ENCODE results near the gene MUCL3.
A peak's percentile ranks its signal among the peaks of the same experiment; 100 is the strongest.
"Not testable (repeated sequence)": the region's sequence is repeated elsewhere in the genome, so short reads cannot be mapped to it uniquely, and the experiment has no call there.

Gene MUCL3

GRCh38 chr6:30940361-30940986 is at the start of gene MUCL3:
MUCL3 (plus strand) TSS chr6:30940973; CDS start chr6:30941000, 27 bp downstream.
- Histone ChIP-seq H3K4me3 (no peak within 1 kb of the TSS), H3K27ac (no peak within 1 kb of the TSS)

GRCh38 chr6:30891450-30891723 is 49.4 kb upstream of the MUCL3 start:
- no peak overlapping the region for H3K27ac ChIP-seq
- no peak overlapping the region for H3K4me3 ChIP-seq

- H3K4me3 ChIP-seq, result no peak overlapping the region
- H3K27ac ChIP-seq, result no peak overlapping the region
Observed at GRCh38 chr6:30891816-30892538, 48.8 kb upstream of the MUCL3 start.

- no peak overlapping the region for H3K27ac ChIP-seq
- H3K4me3 ChIP-seq, result no peak overlapping the region
Observed at GRCh38 chr6:30893001-30893591, 47.7 kb upstream of the MUCL3 start.

GRCh38 chr6:30893666-30894065 is 47.1 kb upstream of the MUCL3 start:
- no peak overlapping the region for H3K4me3 ChIP-seq
- H3K27ac ChIP-seq, result no peak overlapping the region

- Histone ChIP-seq H3K27ac (no peak overlapping the region), H3K4me3 (no peak overlapping the region)
Observed at GRCh38 chr6:30894381-30894780, 46.4 kb upstream of the MUCL3 start.

GRCh38 chr6:30894935-30895334 is 45.8 kb upstream of the MUCL3 start:
- no peak overlapping the region for H3K4me3 ChIP-seq
- no peak overlapping the region for H3K27ac ChIP-seq

- Histone ChIP-seq H3K27ac (no peak overlapping the region), H3K4me3 (no peak overlapping the region)
Observed at GRCh38 chr6:30895343-30895742, 45.4 kb upstream of the MUCL3 start.

- no peak overlapping the region for H3K27ac ChIP-seq
- no peak overlapping the region for H3K4me3 ChIP-seq
Observed at GRCh38 chr6:30896541-30896940, 44.2 kb upstream of the MUCL3 start.

GRCh38 chr6:30897882-30898281 is 42.9 kb upstream of the MUCL3 start:
- H3K4me3 ChIP-seq, result no peak overlapping the region
- H3K27ac ChIP-seq, result no peak overlapping the region

GRCh38 chr6:30898750-30899360 is 41.9 kb upstream of the MUCL3 start:
- no peak overlapping the region for H3K27ac ChIP-seq
- H3K4me3 ChIP-seq, result no peak overlapping the region

GRCh38 chr6:30900863-30901417 is 39.8 kb upstream of the MUCL3 start:
- Histone ChIP-seq H3K27ac (no peak overlapping the region), H3K4me3 (no peak overlapping the region)

- Histone ChIP-seq H3K4me3 (no peak overlapping the region), H3K27ac (no peak overlapping the region)
Observed at GRCh38 chr6:30901436-30901835, 39.3 kb upstream of the MUCL3 start.

- not testable (repeated sequence) for H3K4me3 ChIP-seq, H3K27ac ChIP-seq
Observed at GRCh38 chr6:30902196-30902595, 38.6 kb upstream of the MUCL3 start.

- H3K4me3 ChIP-seq, result no peak overlapping the region
- no peak overlapping the region for H3K27ac ChIP-seq
Observed at GRCh38 chr6:30902709-30903108, 38.1 kb upstream of the MUCL3 start.

GRCh38 chr6:30903236-30903635 is 37.5 kb upstream of the MUCL3 start:
- Histone ChIP-seq H3K27ac (no peak overlapping the region), H3K4me3 (no peak overlapping the region)

- peak overlapping the region; percentile 63 to 81 (median 70) for H3K4me3 ChIP-seq
- peak overlapping the region in 3 of 21 experiments; percentile 11 to 66 (median 65) for H3K27ac ChIP-seq
Observed at GRCh38 chr6:30907290-30907757, 33.4 kb upstream of the MUCL3 start.

- H3K27ac ChIP-seq, result peak within 1 kb of the TSS in 20 of 21 experiments; percentile 6 to 85 (median 66)
- peak within 1 kb of the TSS; percentile 63 to 81 (median 70) for H3K4me3 ChIP-seq
Observed at GRCh38 chr6:30907758-30908591, 32.8 kb upstream of the MUCL3 start, which contains the start of gene GTF2H4. GTF2H4 (plus strand) TSS chr6:30908207.

GRCh38 chr6:30908700-30909099 is 32.1 kb upstream of the MUCL3 start:
- H3K4me3 ChIP-seq, result peak overlapping the region; percentile 63 to 81 (median 70)
- H3K27ac ChIP-seq, result peak overlapping the region in 15 of 21 experiments; percentile 6 to 85 (median 67)
